Left kidney (tissue), 2 donors: ENCODE results near the gene PDCD4. TPM values are rescaled to one million over a fixed set of nuclear protein-coding genes. Genes with fewer than 3 reads are reported as not detected.

Experiments
- DNase-seq: peaks from one replicate; pipeline ENCODE4 v3.0.0-alpha.2; 2013
- polyA plus RNA-seq: library from polyadenylated mRNA; unstranded; fragments of 120-200 nt; gene quantifications from one replicate; pipeline ENCODE4 v1.2.1, GENCODE V29; 2013; ENCODE audit not compliant: insufficient read length

PDCD4 gene
- polyA plus RNA-seq, 1 donor = 263 TPM

DNA sequence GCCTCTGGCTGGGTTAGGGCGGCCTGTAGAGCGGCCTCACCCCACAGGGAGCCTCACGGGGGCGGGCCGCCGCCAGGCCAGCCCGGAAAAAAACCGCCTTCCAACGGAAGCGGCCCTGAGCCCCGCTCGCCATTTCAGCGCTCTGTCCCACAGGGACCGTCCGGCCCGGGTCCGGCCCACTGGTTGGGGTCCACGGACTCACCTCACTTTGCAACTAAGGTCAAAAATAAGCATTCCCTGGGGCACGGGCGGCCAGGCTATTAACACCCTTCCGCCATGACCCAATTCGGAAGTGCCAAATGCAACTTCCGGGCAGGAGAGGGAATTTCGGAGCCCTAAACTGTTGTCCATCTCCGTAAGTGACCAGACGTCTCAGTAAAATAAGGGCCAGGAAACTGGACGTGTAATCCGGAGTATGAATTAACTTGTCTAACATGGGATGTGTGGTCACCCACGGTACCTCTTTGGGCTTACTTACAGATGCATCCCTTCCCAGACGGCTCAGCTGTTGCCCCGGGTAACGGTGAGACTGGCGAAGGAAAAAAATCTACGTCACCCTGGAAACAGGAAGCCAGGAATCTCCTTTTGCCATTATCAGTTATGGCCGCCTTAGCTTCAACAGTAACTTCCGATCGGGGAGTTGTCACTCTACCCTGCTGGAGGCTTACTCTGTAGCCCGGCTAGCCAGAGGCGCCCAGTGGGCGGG is 47.1 kb downstream of the PDCD4 start, which contains the start of gene BBIP1:
TSS of gene BBIP1 (minus strand) at position 538 of the 706 bp plus-strand sequence. CDS start 1,023 bp downstream, outside the sequence.
- DNase-seq = peak; percentile 99

DNA sequence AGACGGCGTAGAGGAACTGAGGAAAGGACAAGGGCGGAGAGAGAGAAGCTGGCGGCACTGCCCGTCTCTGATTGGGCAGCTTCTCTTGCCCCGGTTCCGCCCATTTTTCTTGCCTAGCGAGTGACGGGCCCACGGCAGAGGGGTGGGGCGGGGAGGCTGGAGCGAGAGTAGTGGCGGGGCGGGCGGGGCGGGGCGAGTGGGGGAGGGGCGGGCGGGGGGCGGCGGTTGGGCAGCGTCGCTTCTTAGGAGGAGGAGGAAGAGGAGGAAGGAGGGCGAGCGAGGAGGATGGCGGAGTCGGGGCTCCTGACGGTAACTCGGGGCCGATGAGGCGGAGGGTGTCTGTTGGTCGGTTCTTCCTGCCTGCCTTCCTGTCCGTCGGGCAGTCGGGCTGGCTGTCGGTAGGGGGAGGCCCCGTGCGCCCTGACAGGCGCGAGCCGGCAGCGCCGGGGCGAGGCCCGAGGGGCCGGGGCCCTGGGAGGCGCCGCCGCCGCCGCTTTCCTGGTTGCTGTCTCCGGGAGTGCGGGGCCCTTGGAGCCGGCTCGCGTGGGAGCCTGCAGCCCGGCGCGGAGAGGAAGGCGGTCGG is 47.7 kb downstream of the PDCD4 start, which contains the start of gene SHOC2:
TSS of gene SHOC2 (plus strand) at position 256 of the 583 bp plus-strand sequence. CDS start 44,755 bp downstream, outside the sequence.
- DNase-seq = peak; percentile 52

DNA sequence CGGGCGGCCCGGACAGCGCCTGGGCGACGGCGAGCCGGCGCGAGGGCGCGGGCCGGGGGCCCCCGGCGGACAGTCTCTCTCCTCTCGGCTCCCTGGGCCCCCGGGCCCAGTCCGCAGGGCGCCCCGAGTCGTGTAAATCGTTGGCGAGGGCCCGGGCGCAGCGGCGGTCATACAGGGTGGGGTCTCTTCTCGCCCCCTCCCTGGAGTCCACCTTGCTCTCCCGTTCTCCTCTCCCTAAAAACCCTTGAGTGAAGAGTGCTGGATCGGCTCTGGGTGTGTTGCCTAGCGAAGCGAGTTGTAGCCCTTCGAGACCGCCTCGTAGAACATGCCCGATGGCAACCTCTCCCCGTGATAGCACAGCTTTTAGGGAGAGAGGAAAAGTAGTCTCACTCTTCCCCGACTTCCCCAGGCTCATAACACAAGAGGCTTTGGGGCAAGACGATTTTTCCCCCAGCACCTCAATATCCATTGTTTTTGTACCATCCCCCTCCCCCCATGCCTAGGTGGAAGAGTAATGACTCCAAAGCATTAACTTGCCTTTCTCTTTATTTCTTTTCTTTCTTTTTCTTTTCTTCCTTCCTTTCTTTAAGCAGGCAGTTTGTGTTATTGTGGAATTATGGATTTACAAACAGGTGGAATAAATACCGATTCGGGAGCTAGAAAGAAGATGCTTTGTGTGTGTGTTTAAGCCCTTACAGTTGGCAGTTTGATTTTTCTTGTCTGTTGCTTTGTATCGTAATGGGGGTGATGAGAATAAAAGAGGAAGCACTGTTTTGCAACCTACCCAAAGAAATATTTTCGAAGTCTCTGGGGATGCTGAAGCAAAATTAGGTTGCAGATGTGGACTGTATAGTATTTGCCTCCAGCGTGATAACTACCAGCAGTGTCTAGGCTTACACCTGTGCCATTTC is 48.5 kb downstream of the PDCD4 start:
- DNase-seq = peak; percentile 64

DNA sequence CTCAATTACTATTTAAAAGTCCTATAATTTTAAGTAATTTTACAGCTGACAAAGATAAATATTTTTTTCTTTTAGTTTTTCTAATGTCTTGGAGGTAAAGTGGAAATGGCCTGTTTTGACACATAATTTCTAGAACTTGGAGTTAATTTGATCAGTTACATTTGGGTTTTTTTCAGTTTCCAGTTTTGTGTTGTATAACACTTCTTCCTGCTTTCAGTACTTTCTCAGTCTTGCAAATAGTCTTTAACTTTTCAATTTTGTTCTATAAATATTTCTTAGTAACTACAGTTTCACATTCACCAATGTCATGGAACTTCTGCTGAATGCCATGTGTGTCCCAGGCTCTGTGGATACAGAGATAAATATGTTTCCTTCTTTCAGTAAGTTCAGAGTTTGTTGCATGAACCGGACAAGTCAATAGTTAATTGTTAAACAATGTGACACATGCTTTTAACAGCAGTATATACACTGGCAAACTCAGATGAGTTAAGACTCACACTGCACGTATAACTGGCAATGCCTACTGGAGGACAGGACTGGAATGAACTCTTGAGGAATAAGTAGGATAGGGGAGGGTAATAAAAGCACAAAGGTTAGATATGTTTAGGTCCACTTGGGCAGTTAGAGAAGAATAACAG is 52.2 kb downstream of the PDCD4 start:
- no peak for DNase-seq

DNA sequence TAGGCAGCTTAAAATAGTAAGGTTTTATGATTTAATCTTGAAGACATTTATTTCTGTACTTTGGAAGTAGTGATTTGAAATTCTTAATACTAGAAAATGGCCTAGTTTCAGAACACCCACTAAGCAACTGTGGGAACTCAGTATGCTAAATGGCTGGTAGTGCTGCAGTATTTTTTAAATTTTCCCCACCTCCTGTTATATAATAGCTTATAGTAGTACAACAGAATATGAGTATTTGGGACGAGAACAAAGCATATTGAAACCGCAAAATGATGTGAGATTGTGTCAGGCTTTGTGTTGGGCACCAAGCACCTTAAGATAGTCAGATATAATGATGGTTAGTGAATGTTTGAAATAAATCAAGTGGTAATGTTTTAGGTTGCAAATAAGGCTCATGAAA is 55.7 kb downstream of the PDCD4 start:
- no peak for DNase-seq

DNA sequence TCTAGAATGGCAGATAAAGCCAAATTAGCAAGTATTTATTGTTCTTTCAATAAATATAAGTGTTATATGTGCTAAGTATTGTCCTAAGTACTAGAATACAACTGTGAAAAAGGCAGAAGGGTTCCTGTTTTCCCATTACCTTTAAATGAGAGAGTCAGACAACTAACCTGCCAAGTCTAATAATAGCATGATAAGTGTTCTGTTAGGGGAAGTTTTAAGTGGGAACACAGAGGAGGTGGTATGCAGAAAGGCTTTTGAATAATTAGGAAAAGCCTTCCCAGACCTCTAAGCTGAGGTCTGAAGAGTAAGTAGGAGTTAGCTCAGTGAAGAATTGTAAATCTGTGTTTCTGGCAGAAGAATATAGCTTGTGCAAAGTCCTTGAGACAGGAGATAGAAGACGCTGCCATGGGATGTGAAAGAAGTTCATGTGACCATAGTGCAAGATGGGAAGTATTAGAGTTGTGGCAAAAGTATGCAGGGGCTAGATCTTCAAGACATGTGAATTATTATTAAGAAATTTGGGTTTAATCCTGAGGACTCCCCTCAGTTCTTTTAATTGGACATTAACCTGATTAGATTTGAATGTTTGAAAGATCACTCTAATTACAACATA is 60.1 kb downstream of the PDCD4 start:
- DNase-seq = no peak

DNA sequence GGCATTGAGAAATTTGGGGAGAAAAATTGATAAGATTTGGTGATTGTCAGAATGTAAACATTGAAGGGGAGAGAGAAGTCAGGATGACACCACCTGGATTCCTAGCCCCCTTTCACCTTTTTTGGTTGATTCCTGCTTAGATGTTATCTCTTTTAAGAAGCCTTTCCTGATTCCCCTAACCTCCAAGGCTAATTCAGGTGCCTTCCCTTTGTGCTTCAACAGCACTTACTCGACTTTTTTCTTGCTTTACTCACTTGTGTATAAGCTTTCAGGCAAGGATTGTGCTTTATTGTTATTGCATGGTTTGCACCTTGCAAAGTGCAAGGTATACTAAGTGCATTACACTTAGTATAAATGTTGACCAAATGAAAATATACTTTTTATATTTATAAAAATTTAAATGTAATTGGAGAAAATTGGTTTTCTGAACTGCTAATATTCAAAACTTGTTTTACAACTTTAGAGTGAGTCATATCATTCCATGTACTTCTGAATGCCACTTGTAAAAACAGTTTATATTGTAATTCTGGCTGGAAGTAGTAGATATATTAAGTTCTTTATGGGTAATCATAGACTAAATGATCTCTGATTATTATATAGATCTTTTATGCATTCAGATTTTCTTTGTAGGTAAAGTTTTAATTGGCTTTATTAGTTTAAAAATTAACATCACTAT is 60.9 kb downstream of the PDCD4 start:
- no peak for DNase-seq

DNA sequence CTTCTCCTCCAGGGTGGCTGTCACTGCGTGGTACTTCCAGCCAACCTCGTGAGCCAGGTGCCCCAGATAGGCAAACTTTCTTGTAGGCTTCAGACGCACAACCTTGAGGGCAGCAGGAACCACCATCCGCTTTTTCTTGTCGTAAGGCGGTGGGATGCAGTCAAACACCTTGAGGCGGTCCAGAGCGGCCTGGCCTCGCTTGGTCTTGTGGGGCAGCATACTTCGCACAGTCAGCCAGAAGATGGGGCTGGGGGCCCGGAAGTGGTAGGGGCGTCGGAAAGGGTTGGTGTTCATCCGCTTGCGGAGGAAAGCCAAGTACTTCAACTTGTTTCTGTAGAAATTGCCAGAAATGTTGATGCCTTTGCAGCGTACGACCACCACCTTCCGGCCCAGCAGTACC is 65.0 kb downstream of the PDCD4 start:
- no peak for DNase-seq

DNA sequence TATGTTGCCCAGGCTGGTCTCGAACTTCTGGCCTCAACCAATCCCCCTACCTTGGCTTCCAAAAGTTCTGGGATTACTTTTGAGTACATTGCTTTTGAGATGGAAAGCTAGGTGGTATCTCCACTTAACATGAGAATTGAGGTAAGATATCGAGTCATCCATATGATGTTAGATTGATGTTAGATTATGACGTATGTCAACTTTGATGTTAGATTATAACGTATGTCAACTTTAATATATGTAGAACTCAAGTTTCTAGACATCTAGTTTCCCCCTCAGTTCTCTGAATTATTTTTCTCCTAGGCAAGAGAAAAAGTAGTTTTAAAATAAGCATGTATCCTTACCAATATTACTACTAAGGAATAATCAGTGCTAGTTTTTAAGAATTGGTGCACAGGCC is 67.7 kb downstream of the PDCD4 start:
- no peak for DNase-seq

DNA sequence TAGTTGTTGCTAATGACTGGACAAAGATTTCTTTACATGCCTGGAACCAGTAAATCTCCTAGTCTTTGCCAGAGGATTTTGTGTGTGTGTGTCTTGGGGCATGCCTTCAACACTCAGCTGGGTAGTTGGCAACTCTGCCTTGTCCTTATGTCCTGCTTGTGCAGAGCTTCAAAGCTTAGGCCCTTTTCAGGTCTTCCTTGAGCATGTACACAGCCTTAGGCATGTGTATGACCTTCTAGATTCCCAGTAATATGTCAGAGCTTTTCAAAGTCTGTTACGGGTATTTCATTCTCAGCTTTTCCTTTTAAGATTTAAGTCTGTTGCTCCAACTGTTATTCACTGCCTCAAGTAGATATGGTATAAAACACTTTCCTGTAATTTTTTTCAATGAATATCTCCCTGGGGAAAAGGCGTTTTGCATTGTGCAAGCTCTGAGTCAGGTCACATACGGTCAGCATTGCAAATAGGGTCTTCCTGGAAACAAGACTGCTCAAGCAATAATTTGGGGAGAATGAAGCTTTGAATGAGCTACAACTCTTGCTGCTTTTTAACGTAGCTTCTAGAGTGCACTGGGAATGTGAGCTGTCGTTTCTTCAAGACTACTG is 73.2 kb downstream of the PDCD4 start:
- DNase-seq = no peak

DNA sequence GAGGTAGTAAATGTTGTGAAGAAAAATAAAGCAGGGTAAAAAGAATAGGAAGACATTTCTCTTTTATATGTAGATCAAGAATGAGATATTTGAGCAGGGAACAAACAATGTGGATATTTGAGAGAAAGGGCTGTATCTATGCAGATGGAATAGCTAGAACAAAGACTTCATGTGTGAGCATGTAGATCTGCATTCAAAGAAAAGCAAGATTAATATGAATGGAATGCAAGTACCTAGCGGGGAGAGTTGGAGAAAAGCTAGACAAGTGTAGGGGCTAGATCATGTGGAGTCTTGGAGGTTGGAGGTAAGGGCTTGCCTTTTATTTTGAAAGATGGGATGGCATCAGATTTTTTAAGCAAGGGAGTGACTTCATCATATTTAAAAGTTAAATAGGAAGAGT is 74.8 kb downstream of the PDCD4 start:
- DNase-seq = no peak

DNA sequence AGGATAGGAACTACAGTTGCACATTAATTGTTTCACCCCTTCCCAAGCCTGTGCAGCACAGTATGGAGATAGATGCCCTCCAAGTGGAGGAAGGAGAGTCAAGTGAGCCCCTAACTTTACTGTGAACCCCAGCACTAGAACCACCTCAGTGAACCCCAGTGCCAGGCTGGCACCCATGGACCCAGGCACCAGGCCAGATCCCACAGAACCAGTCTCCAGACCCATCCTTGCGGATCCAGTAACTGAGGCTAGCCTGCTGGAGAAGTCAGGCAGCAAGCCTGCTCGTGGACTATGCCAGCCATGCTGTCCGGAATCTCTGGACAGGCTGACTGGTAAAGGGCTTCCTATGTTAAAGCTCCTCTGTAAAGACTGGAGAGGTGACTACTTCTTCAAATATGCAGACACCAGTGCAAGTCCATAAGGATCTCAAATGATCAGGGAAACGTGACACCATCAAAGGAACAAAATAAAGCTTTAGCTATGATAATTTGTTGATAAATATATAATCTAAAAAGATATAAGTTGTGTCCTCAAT is 75.4 kb downstream of the PDCD4 start:
- no peak for DNase-seq

Other genes starting within 250 kb of the PDCD4 start
- 5.3 TPM for gene RBM20, start 227.6 kb upstream of the PDCD4 start, polyA plus RNA-seq
- 69.0 TPM for gene BBIP1, start 47.3 kb downstream of the PDCD4 start, polyA plus RNA-seq
- gene SHOC2, start 47.7 kb downstream of the PDCD4 start, polyA plus RNA-seq = 40.6 TPM
- gene ADRA2A, start 205.1 kb downstream of the PDCD4 start, polyA plus RNA-seq = 2.9 TPM